ENCODE results near the gene NDUFB11. TPM values are rescaled to one million over a fixed set of nuclear protein-coding genes. Genes with fewer than 3 reads are reported as not detected.
A peak's percentile ranks its signal among the peaks of the same experiment; 100 is the strongest.

The NDUFB11 gene
- total RNA-seq, 2 experiments from 2014 or later: 82.9 to 89.8 TPM

DNA sequence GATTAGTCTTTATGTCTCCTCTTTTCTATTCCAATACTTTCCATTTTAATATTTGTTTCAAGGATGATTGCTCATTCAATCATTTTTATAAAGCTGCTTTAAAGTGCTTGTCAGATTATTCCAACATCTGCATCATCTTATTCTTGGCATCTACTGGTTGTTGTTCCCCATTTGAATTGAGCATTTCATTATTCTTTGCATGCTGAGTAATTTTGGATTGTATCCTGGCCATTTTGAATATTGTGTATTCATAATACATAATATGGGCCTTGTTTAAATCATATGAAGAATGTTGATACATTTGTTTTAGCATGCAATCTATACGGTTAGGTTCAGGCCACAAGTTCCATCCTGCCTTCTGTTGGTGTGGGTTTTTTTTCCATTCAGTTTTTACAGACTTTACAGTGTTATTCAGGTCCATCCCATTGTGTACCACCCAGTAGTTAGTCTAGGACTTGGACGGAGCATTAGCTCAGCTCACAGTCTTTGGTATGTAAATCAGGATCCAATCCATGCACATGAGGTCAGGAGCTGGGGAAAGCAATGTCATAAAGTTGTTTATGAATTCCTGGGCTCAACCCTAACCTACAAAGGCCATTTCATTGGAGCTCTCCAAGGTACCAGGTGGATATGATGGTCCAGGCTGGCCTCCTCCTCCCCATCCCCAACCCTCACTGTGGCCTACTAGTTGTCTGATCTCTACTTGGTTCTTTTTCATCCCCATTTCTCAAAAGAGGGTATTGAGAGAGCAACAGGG is 46.0 kb downstream of the NDUFB11 start:
- intact Hi-C loops (cut with micrococcal nuclease): no loop called here
- H3K9me3 Mint-ChIP-seq: no peaks in the 10 kb centered on the region
- DNase-seq: no peak
- TF ChIP-seq, protein P1, sequence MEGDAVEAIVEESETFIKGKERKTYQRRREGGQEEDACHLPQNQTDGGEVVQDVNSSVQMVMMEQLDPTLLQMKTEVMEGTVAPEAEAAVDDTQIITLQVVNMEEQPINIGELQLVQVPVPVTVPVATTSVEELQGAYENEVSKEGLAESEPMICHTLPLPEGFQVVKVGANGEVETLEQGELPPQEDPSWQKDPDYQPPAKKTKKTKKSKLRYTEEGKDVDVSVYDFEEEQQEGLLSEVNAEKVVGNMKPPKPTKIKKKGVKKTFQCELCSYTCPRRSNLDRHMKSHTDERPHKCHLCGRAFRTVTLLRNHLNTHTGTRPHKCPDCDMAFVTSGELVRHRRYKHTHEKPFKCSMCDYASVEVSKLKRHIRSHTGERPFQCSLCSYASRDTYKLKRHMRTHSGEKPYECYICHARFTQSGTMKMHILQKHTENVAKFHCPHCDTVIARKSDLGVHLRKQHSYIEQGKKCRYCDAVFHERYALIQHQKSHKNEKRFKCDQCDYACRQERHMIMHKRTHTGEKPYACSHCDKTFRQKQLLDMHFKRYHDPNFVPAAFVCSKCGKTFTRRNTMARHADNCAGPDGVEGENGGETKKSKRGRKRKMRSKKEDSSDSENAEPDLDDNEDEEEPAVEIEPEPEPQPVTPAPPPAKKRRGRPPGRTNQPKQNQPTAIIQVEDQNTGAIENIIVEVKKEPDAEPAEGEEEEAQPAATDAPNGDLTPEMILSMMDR (IDR thresholded peaks at IDR 0.05): no peak
- H3K4me1 Mint-ChIP-seq (ENCODE audit: low read depth): no peaks in the 10 kb centered on the region
- no peak overlapping the region for H3K4me3 Mint-ChIP-seq
- H3K27ac Mint-ChIP-seq: no peak overlapping the region
- CTCF ChIA-PET: no interaction called here
- H3K27me3 Mint-ChIP-seq: no peaks in the 10 kb centered on the region
- ATAC-seq: no peak
- POLR2A ChIA-PET: no interaction called here
- no peaks in the 10 kb centered on the region for H3K36me3 Mint-ChIP-seq (ENCODE audit: low read depth)

GRCh38 chrX:47097018-47097417 is 47.5 kb downstream of the NDUFB11 start:
- Mint-ChIP-seq H3K27me3 (no peaks in the 10 kb centered on the region), H3K27ac (no peak overlapping the region), H3K4me3 (no peak overlapping the region), H3K36me3 (ENCODE audit: low read depth) (no peaks in the 10 kb centered on the region), H3K4me1 (ENCODE audit: low read depth) (no peaks in the 10 kb centered on the region), H3K9me3 (no peaks in the 10 kb centered on the region)
- ATAC-seq (no peak), DNase-seq (no peak)
- TF ChIP-seq, protein P1 (IDR thresholded peaks at IDR 0.05): no peak
- ChIA-PET POLR2A (no interaction called here), CTCF (no interaction called here)
- intact Hi-C loops (cut with micrococcal nuclease): no loop called here

DNA sequence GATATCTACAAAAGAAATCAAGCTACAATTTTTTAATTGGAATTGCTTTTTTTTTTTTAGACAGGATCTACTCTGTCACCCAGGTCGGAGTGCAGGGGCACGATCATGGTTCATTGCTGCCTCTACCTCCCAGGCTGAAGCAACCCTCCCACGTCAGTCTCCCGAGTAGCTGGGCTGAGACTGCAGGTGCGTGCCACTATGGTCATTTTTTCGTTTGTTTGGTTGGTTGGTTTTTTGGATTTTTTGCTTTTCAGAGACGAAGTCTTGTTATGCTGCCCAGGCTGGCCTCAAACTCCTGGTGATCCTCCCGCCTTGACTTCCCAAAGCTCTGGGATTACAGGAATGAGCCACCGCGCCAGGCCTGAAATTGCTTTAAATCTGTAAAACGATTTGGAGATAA is 50.6 kb downstream of the NDUFB11 start:
- POLR2A ChIA-PET: interaction anchor here (0.6 kb wide), 2 partner anchors 30 to 257 kb away, joined by 3 read pairs; partner anchors contain the start of gene RP2
- TF ChIP-seq, protein P1 (IDR thresholded peaks at IDR 0.05): no peak
- no peaks in the 10 kb centered on the region for H3K36me3 Mint-ChIP-seq (ENCODE audit: low read depth)
- CTCF ChIA-PET: interaction anchor here (0.6 to 1.6 kb wide), 9 partner anchors 11 to 712 kb away, joined by 3 to 6 read pairs (median 3); no protein-coding TSS in a partner anchor
- no peak for ATAC-seq
- H3K4me1 Mint-ChIP-seq (ENCODE audit: low read depth): peaks cover 12% of the 10 kb centered on the region
- no peak overlapping the region for H3K4me3 Mint-ChIP-seq
- no peak for DNase-seq
- no peaks in the 10 kb centered on the region for H3K27me3 Mint-ChIP-seq
- intact Hi-C loops (cut with micrococcal nuclease): no loop called here
- no peaks in the 10 kb centered on the region for H3K9me3 Mint-ChIP-seq
- H3K27ac Mint-ChIP-seq: no peak overlapping the region

- no peaks in the 10 kb centered on the region for H3K36me3 Mint-ChIP-seq (ENCODE audit: low read depth)
- intact Hi-C loops (cut with micrococcal nuclease): no loop called here
- no peak overlapping the region for H3K27ac Mint-ChIP-seq
- CTCF ChIA-PET: interaction anchor here (0.6 to 1.6 kb wide), 12 partner anchors 10 to 712 kb away, joined by 3 to 6 read pairs (median 3); no protein-coding TSS in a partner anchor
- TF ChIP-seq, protein P1 (IDR thresholded peaks at IDR 0.05): no peak
- DNase-seq (peak; percentile 26), ATAC-seq (peak; percentile 30)
- H3K4me3 Mint-ChIP-seq: no peak overlapping the region
- peaks cover 12% of the 10 kb centered on the region for H3K4me1 Mint-ChIP-seq (ENCODE audit: low read depth)
- H3K9me3 Mint-ChIP-seq: no peaks in the 10 kb centered on the region
- POLR2A ChIA-PET: interaction anchor here (0.6 kb wide), 1 partner anchor 31 kb away, joined by 3 read pairs; no protein-coding TSS in a partner anchor
- no peaks in the 10 kb centered on the region for H3K27me3 Mint-ChIP-seq
Measured at GRCh38 chrX:47093248-47093647, 51.3 kb downstream of the NDUFB11 start.

Other genes with a start within 250 kb of the NDUFB11 start
- under 1 TPM; 0.51 to 0.74 TPM for gene JADE3, start 232.3 kb downstream of the NDUFB11 start, total RNA-seq
- not detected for gene RGN, start 66.3 kb downstream of the NDUFB11 start, total RNA-seq
- 10 to 100 TPM; 66.4 to 66.7 TPM for gene RBM10, start 519 bp upstream of the NDUFB11 start, total RNA-seq
- 100 to 1,000 TPM; 243 to 246 TPM for gene UBA1, start 49.1 kb upstream of the NDUFB11 start, total RNA-seq
- 10 to 100 TPM; 56.1 to 61.3 TPM for gene CDK16, start 74.0 kb upstream of the NDUFB11 start, total RNA-seq
- gene USP11, start 88.3 kb upstream of the NDUFB11 start, total RNA-seq: 10 to 100 TPM; 57.1 to 62.0 TPM
- 1 to 10 TPM in 1 of 2 experiments, under 1 TPM in 1; 0.52 to 1.0 TPM for gene ZNF157, start 225.9 kb upstream of the NDUFB11 start, total RNA-seq

Measured in activated CD8-positive, alpha-beta T cell treated with anti-CD3 and anti-CD28 coated beads for 36 hours (primary cell).